PC-9 (cell line): Measurements from ENCODE around the gene CBY1. TPM values are rescaled to one million over a fixed set of nuclear protein-coding genes. Genes with fewer than 3 reads are reported as not detected.

Experiments used
- BruUV-seq: library from RNA; stranded (reverse); fragments of 400-500 nt; replicated peaks from 2 replicates; lab custom pipeline; 2021; lab: Mats Ljungman, UMichigan
- CTCF ChIA-PET: fragments of 300-600 bp; sonication (Branson Sonifier 250); formaldehyde crosslinking; loops from one replicate; lab custom pipeline; 2022; ENCODE audit warnings: antibody characterized with exemption; lab: Charles Lee
- POLR2A ChIA-PET: fragments of 300-600 bp; sonication (Branson Sonifier 250); formaldehyde crosslinking; loops from one replicate; lab custom pipeline; 2022; ENCODE audit warnings: antibody characterized with exemption; ENCODE audit not compliant: unreplicated experiment; lab: Charles Lee
- DNase-seq, 2 experiments: peaks; one replicate each; pipeline versions ENCODE4 v3.0.0 to v3.0.0-alpha.2; 2015 to 2022; ENCODE audit warnings: mixed read lengths in 1 of 2
- H2AFZ ChIP-seq: fragments of 200-600 bp; sonication (generic); 2 replicates; pipeline ENCODE4 v1.8.1; 2017; ENCODE audit warnings: antibody characterized with exemption
- H3F3A ChIP-seq: fragments of 200-600 bp; sonication (generic); 2 replicates; pipeline ENCODE4 v1.8.1; 2017; ENCODE audit warnings: antibody characterized with exemption, mild to moderate bottlenecking, low read depth; ENCODE audit not compliant: insufficient read depth
- H3K27ac ChIP-seq: fragments of 200-600 bp; sonication (generic); 2 replicates; pipeline ENCODE4 v1.6.1; 2016; ENCODE audit warnings: mixed run types
- H3K27me3 ChIP-seq: fragments of 200-600 bp; sonication (generic); 2 replicates; pipeline ENCODE4 v1.6.1; 2016; ENCODE audit warnings: low read depth, mixed run types; ENCODE audit not compliant: insufficient read depth
- H3K36me3 ChIP-seq: fragments of 200-600 bp; sonication (generic); 2 replicates; pipeline ENCODE4 v1.6.1; 2016; ENCODE audit warnings: low read depth, mixed run types
- H3K4me1 ChIP-seq: fragments of 200-600 bp; sonication (generic); replicated peaks from 2 replicates; pipeline ENCODE4 v1.6.1; 2016; ENCODE audit warnings: mixed run types; ENCODE audit not compliant: insufficient read depth
- H3K4me2 ChIP-seq: fragments of 200-600 bp; sonication (generic); 2 replicates; pipeline ENCODE4 v1.6.1; 2017; ENCODE audit warnings: mixed run types
- H3K4me3 ChIP-seq: fragments of 200-600 bp; sonication (generic); 2 replicates; pipeline ENCODE4 v1.6.1; 2016; ENCODE audit warnings: mixed run types
- H3K79me2 ChIP-seq: fragments of 200-600 bp; sonication (generic); 2 replicates; pipeline ENCODE4 v1.6.1; 2017; ENCODE audit warnings: low read depth, mixed run types
- H3K9me2 ChIP-seq: fragments of 200-600 bp; sonication (generic); 2 replicates; pipeline ENCODE4 v1.8.1; 2017; ENCODE audit warnings: mild to moderate bottlenecking; ENCODE audit not compliant: insufficient read depth
- H3K9me3 ChIP-seq: fragments of 200-600 bp; sonication (generic); 2 replicates; pipeline ENCODE4 v1.8.1; 2016; ENCODE audit warnings: low read depth; ENCODE audit not compliant: insufficient read depth
- H4K20me1 ChIP-seq: fragments of 200-600 bp; sonication (generic); 2 replicates; pipeline ENCODE4 v1.8.1; 2017; ENCODE audit not compliant: insufficient read depth
- CTCF ChIP-seq: fragments of 200-600 bp; sonication (generic); conservative IDR thresholded peaks from 2 replicates; pipeline ENCODE4 v1.6.1; 2017; ENCODE audit warnings: mixed run types, antibody characterized with exemption, mild to moderate bottlenecking, moderate library complexity
- EZH2 ChIP-seq: fragments of 200-600 bp; sonication (generic); IDR thresholded peaks from 2 replicates; pipeline ENCODE4 v1.8.0; 2017; ENCODE audit warnings: antibody characterized with exemption, low read depth
- intact Hi-C: fragments of 100-400 bp; cut with micrococcal nuclease; formaldehyde crosslinking; loops from one replicate; pipeline ENCODE4 v1.10.0; 2022; ENCODE audit not compliant: unreplicated experiment
- total RNA-seq: library from RNA; stranded (reverse); gene quantifications from 2 replicates; pipeline ENCODE4 v1.2.3, GENCODE V29; 2021

CBY1 gene
- total RNA-seq, 1 experiment from 2014 or later: 58.9 TPM

GRCh38 chr22:38700270-38700788, 43.9 kb downstream of the CBY1 start:
- no TSS peak for BruUV-seq
- ChIA-PET CTCF (interaction anchor here (0.6 kb wide), 2 partner anchors 200 to 829 kb away, joined by 3 to 7 read pairs; no protein-coding TSS in a partner anchor), POLR2A (interaction anchor here (0.5 to 0.6 kb wide), 2 partner anchors 13 to 338 kb away, joined by 4 to 6 read pairs; no protein-coding TSS in a partner anchor)
- TF ChIP-seq EZH2: no peak
- TF ChIP-seq CTCF: no peak
- DNase-seq: peak; percentile 56 to 85
- peaks cover 22% of the 10 kb centered on the region; the same call in 1 of the 2 replicates for H3K36me3 ChIP-seq
- H3K27ac ChIP-seq: peak overlapping the region; percentile 88
- peak overlapping the region; percentile 63; the same call in 1 of the 2 replicates for H2AFZ ChIP-seq
- peaks cover 60% of the 10 kb centered on the region for H3F3A ChIP-seq
- H3K9me3 ChIP-seq: no peaks in the 10 kb centered on the region
- peak overlapping the region; percentile 82 for H3K4me3 ChIP-seq
- H3K79me2 ChIP-seq: peaks cover 48% of the 10 kb centered on the region
- H4K20me1 ChIP-seq: peaks cover 14% of the 10 kb centered on the region; the same call in 1 of the 2 replicates
- peak overlapping the region; percentile 92 for H3K4me2 ChIP-seq
- H3K4me1 ChIP-seq: peaks cover 50% of the 10 kb centered on the region
- no peaks in the 10 kb centered on the region for H3K27me3 ChIP-seq
- H3K9me2 ChIP-seq: no peaks in the 10 kb centered on the region
- intact Hi-C loops: loop anchor here (10.0 kb wide), 2 partner anchors 196 to 386 kb away; partner anchors contain the start of genes CSNK1E and DDX17

GRCh38 chr22:38700789-38701628, 44.6 kb downstream of the CBY1 start, which contains the start of gene JOSD1:
Gene JOSD1, minus strand, starts transcription at chr22:38700943. Its CDS starts 956 bp downstream, at chr22:38699987.
- peaks cover 14% of the 10 kb centered on the region; the same call in 1 of the 2 replicates for H4K20me1 ChIP-seq
- DNase-seq: peak; percentile 87 to 98
- no peaks in the 10 kb centered on the region for H3K27me3 ChIP-seq
- intact Hi-C loops: loop anchor here (10.0 kb wide), 2 partner anchors 196 to 386 kb away; partner anchors contain the start of genes CSNK1E and DDX17
- peak within 1 kb of the TSS; percentile 79 for H2AFZ ChIP-seq
- no peaks in the 10 kb centered on the region for H3K9me3 ChIP-seq
- ChIA-PET CTCF (no interaction called here), POLR2A (no interaction called here)
- H3F3A ChIP-seq: peaks cover 54% of the 10 kb centered on the region
- peaks cover 22% of the 10 kb centered on the region; the same call in 1 of the 2 replicates for H3K36me3 ChIP-seq
- BruUV-seq: TSS peak; percentile 83
- H3K9me2 ChIP-seq: no peaks in the 10 kb centered on the region
- H3K4me3 ChIP-seq: peak within 1 kb of the TSS; percentile 82
- no peak for TF ChIP-seq EZH2
- no peak for TF ChIP-seq CTCF
- peak within 1 kb of the TSS; percentile 88 for H3K27ac ChIP-seq
- H3K4me2 ChIP-seq: peak within 1 kb of the TSS; percentile 97
- H3K4me1 ChIP-seq: peaks cover 43% of the 10 kb centered on the region
- H3K79me2 ChIP-seq: peaks cover 44% of the 10 kb centered on the region

- peaks cover 38% of the 10 kb centered on the region for H3K4me1 ChIP-seq
- H3K4me2 ChIP-seq: peak overlapping the region; percentile 86
- H3K27ac ChIP-seq: peak overlapping the region; percentile 58
- H3K36me3 ChIP-seq: peaks cover 10% of the 10 kb centered on the region; the same call in 1 of the 2 replicates
- TF ChIP-seq EZH2: no peak
- H3K79me2 ChIP-seq: peaks cover 46% of the 10 kb centered on the region
- no peak for DNase-seq
- BruUV-seq: no TSS peak
- intact Hi-C loops: loop anchor here (2.0 to 10.0 kb wide), 3 partner anchors 50 to 390 kb away; partner anchors contain the start of genes CSNK1E, DDX17 and SUN2
- no peaks in the 10 kb centered on the region for H3K9me2 ChIP-seq
- CTCF ChIA-PET: interaction anchor here (0.6 kb wide), 1 partner anchor 291 kb away, joined by 9 read pairs; no protein-coding TSS in a partner anchor
- peaks cover 39% of the 10 kb centered on the region for H3F3A ChIP-seq
- POLR2A ChIA-PET: interaction anchor here (0.5 kb wide), 1 partner anchor 861 kb away, joined by 3 read pairs; the partner anchor contains the start of gene ANKRD54
- no peaks in the 10 kb centered on the region for H3K27me3 ChIP-seq
- H2AFZ ChIP-seq: peak overlapping the region; percentile 77
- peaks cover 6% of the 10 kb centered on the region; the same call in 1 of the 2 replicates for H4K20me1 ChIP-seq
- peak overlapping the region; percentile 51 for H3K4me3 ChIP-seq
- H3K9me3 ChIP-seq: no peaks in the 10 kb centered on the region
Measured at GRCh38 chr22:38704654-38705234, 48.3 kb downstream of the CBY1 start.
